ENCODE measurements around the gene DAO.

The DAO gene

DNA sequence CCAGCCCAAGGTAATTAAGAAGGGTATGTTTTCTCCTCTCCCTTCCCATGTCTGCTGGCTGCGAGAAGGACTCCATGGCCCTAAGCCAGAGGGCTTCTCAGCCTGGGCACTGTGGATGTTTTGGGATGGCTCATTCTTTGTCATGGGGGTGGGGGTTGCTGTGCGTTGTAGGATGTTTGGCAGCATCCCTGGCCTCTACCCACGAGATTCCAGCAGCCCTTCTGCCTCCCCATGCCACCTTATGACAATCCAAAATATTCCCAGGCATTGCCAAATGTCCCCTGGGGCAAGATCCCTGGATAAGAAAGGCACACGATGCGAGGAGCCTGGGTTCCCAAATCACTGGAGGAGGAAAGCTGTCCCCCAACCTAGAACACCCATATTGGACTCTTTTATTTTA lies 36.4 kb downstream of the DAO start:
- TF ChIP-seq ZNF8 (CRISPR knock-in tag; IDR thresholded peaks at IDR 0.05) (no peak), ARNTL (CRISPR knock-in tag; IDR thresholded peaks at IDR 0.05; ENCODE audit: borderline replicate concordance, low read depth) (no peak)
- TF ChIP-seq, protein P1, sequence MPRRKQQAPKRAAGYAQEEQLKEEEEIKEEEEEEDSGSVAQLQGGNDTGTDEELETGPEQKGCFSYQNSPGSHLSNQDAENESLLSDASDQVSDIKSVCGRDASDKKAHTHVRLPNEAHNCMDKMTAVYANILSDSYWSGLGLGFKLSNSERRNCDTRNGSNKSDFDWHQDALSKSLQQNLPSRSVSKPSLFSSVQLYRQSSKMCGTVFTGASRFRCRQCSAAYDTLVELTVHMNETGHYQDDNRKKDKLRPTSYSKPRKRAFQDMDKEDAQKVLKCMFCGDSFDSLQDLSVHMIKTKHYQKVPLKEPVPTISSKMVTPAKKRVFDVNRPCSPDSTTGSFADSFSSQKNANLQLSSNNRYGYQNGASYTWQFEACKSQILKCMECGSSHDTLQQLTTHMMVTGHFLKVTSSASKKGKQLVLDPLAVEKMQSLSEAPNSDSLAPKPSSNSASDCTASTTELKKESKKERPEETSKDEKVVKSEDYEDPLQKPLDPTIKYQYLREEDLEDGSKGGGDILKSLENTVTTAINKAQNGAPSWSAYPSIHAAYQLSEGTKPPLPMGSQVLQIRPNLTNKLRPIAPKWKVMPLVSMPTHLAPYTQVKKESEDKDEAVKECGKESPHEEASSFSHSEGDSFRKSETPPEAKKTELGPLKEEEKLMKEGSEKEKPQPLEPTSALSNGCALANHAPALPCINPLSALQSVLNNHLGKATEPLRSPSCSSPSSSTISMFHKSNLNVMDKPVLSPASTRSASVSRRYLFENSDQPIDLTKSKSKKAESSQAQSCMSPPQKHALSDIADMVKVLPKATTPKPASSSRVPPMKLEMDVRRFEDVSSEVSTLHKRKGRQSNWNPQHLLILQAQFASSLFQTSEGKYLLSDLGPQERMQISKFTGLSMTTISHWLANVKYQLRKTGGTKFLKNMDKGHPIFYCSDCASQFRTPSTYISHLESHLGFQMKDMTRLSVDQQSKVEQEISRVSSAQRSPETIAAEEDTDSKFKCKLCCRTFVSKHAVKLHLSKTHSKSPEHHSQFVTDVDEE (CRISPR knock-in tag; IDR thresholded peaks at IDR 0.05) = no peak
- ATAC-seq = no peak

DNA sequence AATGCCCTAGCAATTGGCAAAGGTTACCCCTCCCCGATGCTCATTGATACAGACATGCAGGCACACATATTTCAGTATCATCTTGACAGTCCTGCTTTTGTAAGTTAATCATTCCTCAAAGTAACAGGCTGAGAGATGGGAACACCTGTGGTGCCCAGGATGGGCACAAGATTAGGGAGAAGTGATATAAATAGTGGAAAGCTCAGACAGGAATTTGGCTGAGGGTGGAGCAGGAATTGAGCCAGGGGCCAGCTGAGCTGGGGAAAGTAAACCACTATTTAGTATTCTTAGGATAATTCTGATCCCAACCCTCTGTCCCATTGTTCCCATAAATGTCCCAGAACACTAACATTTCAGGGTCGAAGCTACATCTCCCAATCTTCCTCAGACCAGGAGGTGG lies 38.3 kb downstream of the DAO start:
- TF ChIP-seq, protein P2, sequence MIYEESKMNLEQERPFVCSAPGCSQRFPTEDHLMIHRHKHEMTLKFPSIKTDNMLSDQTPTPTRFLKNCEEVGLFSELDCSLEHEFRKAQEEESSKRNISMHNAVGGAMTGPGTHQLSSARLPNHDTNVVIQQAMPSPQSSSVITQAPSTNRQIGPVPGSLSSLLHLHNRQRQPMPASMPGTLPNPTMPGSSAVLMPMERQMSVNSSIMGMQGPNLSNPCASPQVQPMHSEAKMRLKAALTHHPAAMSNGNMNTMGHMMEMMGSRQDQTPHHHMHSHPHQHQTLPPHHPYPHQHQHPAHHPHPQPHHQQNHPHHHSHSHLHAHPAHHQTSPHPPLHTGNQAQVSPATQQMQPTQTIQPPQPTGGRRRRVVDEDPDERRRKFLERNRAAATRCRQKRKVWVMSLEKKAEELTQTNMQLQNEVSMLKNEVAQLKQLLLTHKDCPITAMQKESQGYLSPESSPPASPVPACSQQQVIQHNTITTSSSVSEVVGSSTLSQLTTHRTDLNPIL (CRISPR knock-in tag; IDR thresholded peaks at IDR 0.05; ENCODE audit: low read depth) = no peak
- TF ChIP-seq ARNTL (CRISPR knock-in tag; IDR thresholded peaks at IDR 0.05; ENCODE audit: borderline replicate concordance, low read depth) (no peak), RARB (CRISPR knock-in tag; IDR thresholded peaks at IDR 0.05) (no peak), SNAI2 (CRISPR knock-in tag; IDR thresholded peaks at IDR 0.05) (no peak), ISL1 (CRISPR knock-in tag; IDR thresholded peaks at IDR 0.05) (no peak), TCF4 (CRISPR knock-in tag; IDR thresholded peaks at IDR 0.05; ENCODE audit: borderline replicate concordance) (no peak), ZFP3 (CRISPR knock-in tag; IDR thresholded peaks at IDR 0.05) (no peak)
- TF ChIP-seq, protein P3, sequence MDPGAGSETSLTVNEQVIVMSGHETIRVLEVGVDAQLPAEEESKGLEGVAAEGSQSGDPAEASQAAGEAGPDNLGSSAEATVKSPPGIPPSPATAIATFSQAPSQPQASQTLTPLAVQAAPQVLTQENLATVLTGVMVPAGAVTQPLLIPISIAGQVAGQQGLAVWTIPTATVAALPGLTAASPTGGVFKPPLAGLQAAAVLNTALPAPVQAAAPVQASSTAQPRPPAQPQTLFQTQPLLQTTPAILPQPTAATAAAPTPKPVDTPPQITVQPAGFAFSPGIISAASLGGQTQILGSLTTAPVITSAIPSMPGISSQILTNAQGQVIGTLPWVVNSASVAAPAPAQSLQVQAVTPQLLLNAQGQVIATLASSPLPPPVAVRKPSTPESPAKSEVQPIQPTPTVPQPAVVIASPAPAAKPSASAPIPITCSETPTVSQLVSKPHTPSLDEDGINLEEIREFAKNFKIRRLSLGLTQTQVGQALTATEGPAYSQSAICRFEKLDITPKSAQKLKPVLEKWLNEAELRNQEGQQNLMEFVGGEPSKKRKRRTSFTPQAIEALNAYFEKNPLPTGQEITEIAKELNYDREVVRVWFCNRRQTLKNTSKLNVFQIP (CRISPR knock-in tag; IDR thresholded peaks at IDR 0.05; ENCODE audit: borderline replicate concordance, low read depth) = no peak
- ATAC-seq = no peak

DNA sequence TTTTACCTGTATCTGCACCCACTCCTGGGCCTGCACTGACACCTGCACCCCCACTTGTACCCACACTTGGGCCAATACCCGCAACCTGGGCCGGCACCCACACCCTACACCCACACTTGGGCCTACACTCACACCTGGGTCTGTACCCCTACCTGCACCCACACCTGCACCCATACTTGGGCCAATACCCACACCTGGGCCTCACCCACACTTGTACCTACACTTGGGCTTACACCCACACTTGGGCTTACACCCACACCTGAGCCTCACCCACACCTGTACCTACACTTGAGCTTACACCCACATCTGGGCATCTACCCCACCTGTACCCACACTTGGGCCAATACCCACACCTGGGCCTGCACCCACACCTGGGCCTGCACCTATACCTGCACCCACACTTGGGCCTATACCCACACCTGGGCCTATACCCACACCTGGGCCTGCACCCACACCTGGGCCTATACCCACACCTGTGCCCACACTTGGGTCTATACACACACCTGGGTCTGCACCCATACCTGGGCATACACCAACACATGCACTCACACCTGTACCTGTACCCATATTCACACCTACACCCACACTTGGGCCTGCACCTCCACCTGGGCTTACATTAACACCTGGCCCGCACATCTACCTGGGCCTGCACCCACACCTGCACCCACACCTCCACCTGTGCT lies 39.2 kb downstream of the DAO start:
- TF ChIP-seq, protein P2 (CRISPR knock-in tag; IDR thresholded peaks at IDR 0.05; ENCODE audit: low read depth) = no peak
- TF ChIP-seq ISL1 (CRISPR knock-in tag; IDR thresholded peaks at IDR 0.05) = no peak
- TF ChIP-seq, protein P4, sequence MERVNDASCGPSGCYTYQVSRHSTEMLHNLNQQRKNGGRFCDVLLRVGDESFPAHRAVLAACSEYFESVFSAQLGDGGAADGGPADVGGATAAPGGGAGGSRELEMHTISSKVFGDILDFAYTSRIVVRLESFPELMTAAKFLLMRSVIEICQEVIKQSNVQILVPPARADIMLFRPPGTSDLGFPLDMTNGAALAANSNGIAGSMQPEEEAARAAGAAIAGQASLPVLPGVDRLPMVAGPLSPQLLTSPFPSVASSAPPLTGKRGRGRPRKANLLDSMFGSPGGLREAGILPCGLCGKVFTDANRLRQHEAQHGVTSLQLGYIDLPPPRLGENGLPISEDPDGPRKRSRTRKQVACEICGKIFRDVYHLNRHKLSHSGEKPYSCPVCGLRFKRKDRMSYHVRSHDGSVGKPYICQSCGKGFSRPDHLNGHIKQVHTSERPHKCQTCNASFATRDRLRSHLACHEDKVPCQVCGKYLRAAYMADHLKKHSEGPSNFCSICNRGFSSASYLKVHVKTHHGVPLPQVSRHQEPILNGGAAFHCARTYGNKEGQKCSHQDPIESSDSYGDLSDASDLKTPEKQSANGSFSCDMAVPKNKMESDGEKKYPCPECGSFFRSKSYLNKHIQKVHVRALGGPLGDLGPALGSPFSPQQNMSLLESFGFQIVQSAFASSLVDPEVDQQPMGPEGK (CRISPR knock-in tag; IDR thresholded peaks at IDR 0.05; ENCODE audit: borderline replicate concordance) = no peak
- no peak for TF ChIP-seq SNAI2 (CRISPR knock-in tag; IDR thresholded peaks at IDR 0.05)
- TF ChIP-seq GLIS3 (CRISPR knock-in tag; IDR thresholded peaks at IDR 0.05) = no peak
- no peak for ATAC-seq

DNA sequence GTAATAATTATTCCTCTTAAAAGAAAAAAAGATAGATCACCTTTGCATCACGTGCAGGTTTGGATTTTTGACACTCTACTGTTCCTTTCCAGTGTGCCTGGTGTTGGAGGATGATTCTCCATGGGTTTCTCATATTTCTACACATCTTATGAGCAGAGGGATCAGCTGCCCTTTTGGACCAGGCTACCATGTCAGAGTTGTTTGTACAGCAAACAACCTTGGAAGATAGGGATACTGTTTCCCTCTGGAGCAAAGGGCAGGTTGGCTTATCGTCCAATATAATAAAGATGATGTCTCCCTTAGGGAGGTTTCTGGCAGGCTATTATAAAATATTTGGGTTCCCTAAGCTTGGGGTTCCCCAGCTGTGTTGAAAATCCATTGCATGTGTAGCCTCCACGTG lies 42.1 kb downstream of the DAO start:
- no peak for ATAC-seq
- TF ChIP-seq, protein P4 (CRISPR knock-in tag; IDR thresholded peaks at IDR 0.05; ENCODE audit: borderline replicate concordance) = no peak
- TF ChIP-seq CSDC2 (CRISPR knock-in tag; IDR thresholded peaks at IDR 0.05) (no peak), RARB (CRISPR knock-in tag; IDR thresholded peaks at IDR 0.05) (no peak), ESRRG (CRISPR knock-in tag; IDR thresholded peaks at IDR 0.05) (no peak)

Data from SK-N-SH treated with all-trans-retinoic acid at 6 μM for 48 hours (cell line).